Measurements from ENCODE around the gene ITM2B. TPM values are rescaled to one million over a fixed set of nuclear protein-coding genes. Genes with fewer than 3 reads are reported as not detected.
"Not testable (repeated sequence)": the region's sequence is repeated elsewhere in the genome, so short reads cannot be mapped to it uniquely, and the experiment has no call there.

Gene ITM2B
- total RNA-seq = 122 and 126 TPM in 2 replicates

- no peak for DNase-seq (ENCODE audit: low read depth, low spot score)
These were observed at the start of gene ITM2B for GRCh38 chr13:48233046-48233888. Gene ITM2B (plus strand): TSS chr13:48233206. CDS start chr13:48233361, 155 bp downstream.

- DNase-seq (ENCODE audit: low read depth, low spot score) = no peak
These were observed 48.7 kb upstream of the ITM2B start for GRCh38 chr13:48184260-48184659.

GRCh38 chr13:48185018-48185417, 48.0 kb upstream of the ITM2B start:
- no peak for DNase-seq (ENCODE audit: low read depth, low spot score)

- DNase-seq (ENCODE audit: low read depth, low spot score) = no peak
These were observed 46.3 kb upstream of the ITM2B start for GRCh38 chr13:48186722-48187121.

- DNase-seq (ENCODE audit: low read depth, low spot score) = no peak
These were observed 44.9 kb upstream of the ITM2B start for GRCh38 chr13:48188131-48188530.

GRCh38 chr13:48188601-48189000, 44.4 kb upstream of the ITM2B start:
- no peak for DNase-seq (ENCODE audit: low read depth, low spot score)

GRCh38 chr13:48189171-48189570, 43.8 kb upstream of the ITM2B start:
- no peak for DNase-seq (ENCODE audit: low read depth, low spot score)

- DNase-seq (ENCODE audit: low read depth, low spot score) = no peak
These were observed 40.5 kb upstream of the ITM2B start for GRCh38 chr13:48192411-48192935.

GRCh38 chr13:48194379-48194754, 38.6 kb upstream of the ITM2B start:
- DNase-seq (ENCODE audit: low read depth, low spot score) = no peak

GRCh38 chr13:48199404-48199946, 33.5 kb upstream of the ITM2B start:
- DNase-seq (ENCODE audit: low read depth, low spot score) = no peak

GRCh38 chr13:48201044-48201443, 32.0 kb upstream of the ITM2B start:
- no peak for DNase-seq (ENCODE audit: low read depth, low spot score)

- not testable (repeated sequence) for DNase-seq (ENCODE audit: low read depth, low spot score)
These were observed 25.8 kb upstream of the ITM2B start for GRCh38 chr13:48207207-48207606.

GRCh38 chr13:48210178-48210577, 22.8 kb upstream of the ITM2B start:
- DNase-seq (ENCODE audit: low read depth, low spot score) = no peak

GRCh38 chr13:48214519-48215121, 18.4 kb upstream of the ITM2B start:
- DNase-seq (ENCODE audit: low read depth, low spot score) = no peak

- DNase-seq (ENCODE audit: low read depth, low spot score) = not testable (repeated sequence)
These were observed 17.3 kb upstream of the ITM2B start for GRCh38 chr13:48215511-48216203.

- no peak for DNase-seq (ENCODE audit: low read depth, low spot score)
These were observed 16.7 kb upstream of the ITM2B start for GRCh38 chr13:48216204-48216711.

GRCh38 chr13:48220592-48220980, 12.4 kb upstream of the ITM2B start:
- no peak for DNase-seq (ENCODE audit: low read depth, low spot score)

- DNase-seq (ENCODE audit: low read depth, low spot score) = no peak
These were observed 11.9 kb upstream of the ITM2B start for GRCh38 chr13:48220981-48221685.

- DNase-seq (ENCODE audit: low read depth, low spot score) = no peak
These were observed 11.3 kb upstream of the ITM2B start for GRCh38 chr13:48221686-48222187.

- DNase-seq (ENCODE audit: low read depth, low spot score) = no peak
These were observed 10.4 kb upstream of the ITM2B start for GRCh38 chr13:48222358-48223301.
